Subcutaneous adipose tissue (tissue), 4 donors: ENCODE data around the gene CRYGN. TPM values are rescaled to one million over a fixed set of nuclear protein-coding genes. Genes with fewer than 3 reads are reported as not detected.

Source experiments
- total RNA-seq, 4 donors: library from RNA; depleted of rRNA; stranded (reverse); fragments of >200 nt; gene quantifications; one replicate each; pipeline ENCODE4 v1.1.0, GENCODE V29; 2016
- TF ChIP-seq, protein P1 (sequence below): fragments of 450-650 bp; IDR thresholded peaks from one replicate; pipeline ENCODE4 v1.5.1; 2016; ENCODE audit warnings: low read depth, mild to moderate bottlenecking, control low read depth, antibody characterized with exemption, moderate library complexity

CRYGN gene
- total RNA-seq, 4 donors from 2014 or later: 1.3 TPM; not detected in 3

DNA sequence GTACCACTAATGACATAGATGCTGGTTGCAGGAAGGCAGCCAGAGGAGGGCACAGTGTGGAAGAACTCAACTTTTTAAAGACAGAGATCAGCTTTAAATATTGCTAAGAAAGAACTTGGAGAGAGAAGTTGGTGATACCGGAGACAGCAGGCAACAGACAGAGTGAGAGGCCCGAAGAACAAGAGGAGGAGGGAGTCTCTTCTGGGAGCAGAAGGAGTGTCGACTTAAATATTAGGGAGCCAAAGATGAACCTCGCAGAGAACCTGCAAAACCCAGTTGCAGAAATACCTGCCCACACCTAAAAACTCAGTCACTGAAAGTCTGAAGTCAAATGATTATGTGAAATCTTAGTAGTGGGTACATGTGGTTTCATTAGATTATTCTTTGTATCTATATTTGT, 26.7 kb downstream of the CRYGN start:
- TF ChIP-seq, protein P1, sequence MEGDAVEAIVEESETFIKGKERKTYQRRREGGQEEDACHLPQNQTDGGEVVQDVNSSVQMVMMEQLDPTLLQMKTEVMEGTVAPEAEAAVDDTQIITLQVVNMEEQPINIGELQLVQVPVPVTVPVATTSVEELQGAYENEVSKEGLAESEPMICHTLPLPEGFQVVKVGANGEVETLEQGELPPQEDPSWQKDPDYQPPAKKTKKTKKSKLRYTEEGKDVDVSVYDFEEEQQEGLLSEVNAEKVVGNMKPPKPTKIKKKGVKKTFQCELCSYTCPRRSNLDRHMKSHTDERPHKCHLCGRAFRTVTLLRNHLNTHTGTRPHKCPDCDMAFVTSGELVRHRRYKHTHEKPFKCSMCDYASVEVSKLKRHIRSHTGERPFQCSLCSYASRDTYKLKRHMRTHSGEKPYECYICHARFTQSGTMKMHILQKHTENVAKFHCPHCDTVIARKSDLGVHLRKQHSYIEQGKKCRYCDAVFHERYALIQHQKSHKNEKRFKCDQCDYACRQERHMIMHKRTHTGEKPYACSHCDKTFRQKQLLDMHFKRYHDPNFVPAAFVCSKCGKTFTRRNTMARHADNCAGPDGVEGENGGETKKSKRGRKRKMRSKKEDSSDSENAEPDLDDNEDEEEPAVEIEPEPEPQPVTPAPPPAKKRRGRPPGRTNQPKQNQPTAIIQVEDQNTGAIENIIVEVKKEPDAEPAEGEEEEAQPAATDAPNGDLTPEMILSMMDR: no peak

DNA sequence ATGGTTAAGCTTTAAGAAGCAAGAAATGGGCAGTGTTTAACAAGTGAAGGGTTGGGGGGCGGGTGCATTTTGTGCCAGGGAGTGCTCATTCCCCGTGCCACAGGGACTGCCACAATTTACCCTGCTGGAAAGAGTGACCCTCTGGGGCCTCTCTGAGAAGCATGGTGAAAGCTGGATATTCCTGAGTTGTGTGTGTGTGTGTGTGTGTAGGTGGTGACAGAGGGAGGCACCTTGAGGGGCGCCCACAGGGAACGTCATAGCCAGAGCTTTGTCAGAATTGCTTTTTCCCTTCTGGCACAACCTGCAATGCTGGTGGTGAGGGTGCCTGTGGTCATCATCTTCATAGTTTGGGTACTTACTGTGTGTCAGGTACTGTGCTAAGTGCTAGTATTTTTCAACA, 27.6 kb downstream of the CRYGN start:
- TF ChIP-seq, protein P1: no peak

DNA sequence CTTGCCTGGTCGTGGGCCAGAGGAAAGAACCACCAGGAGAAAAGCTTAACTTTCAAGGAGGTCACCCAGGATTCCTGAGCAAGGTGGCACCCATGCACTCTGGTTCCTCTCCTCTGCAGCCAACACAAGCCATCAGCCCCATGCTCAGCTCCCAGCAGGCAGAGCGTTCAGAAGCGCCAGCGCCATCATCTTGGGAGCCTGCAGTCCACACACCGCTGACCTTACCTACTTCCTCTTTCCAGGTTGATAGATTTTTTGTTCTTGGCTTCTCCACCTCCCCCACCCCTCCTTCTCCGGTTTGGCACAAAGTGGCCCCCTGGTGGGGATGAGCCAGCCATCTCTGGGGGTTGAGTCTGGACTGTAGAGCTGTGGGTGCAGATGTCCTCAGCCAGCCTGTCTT, 28.4 kb downstream of the CRYGN start:
- TF ChIP-seq, protein P1: no peak

DNA sequence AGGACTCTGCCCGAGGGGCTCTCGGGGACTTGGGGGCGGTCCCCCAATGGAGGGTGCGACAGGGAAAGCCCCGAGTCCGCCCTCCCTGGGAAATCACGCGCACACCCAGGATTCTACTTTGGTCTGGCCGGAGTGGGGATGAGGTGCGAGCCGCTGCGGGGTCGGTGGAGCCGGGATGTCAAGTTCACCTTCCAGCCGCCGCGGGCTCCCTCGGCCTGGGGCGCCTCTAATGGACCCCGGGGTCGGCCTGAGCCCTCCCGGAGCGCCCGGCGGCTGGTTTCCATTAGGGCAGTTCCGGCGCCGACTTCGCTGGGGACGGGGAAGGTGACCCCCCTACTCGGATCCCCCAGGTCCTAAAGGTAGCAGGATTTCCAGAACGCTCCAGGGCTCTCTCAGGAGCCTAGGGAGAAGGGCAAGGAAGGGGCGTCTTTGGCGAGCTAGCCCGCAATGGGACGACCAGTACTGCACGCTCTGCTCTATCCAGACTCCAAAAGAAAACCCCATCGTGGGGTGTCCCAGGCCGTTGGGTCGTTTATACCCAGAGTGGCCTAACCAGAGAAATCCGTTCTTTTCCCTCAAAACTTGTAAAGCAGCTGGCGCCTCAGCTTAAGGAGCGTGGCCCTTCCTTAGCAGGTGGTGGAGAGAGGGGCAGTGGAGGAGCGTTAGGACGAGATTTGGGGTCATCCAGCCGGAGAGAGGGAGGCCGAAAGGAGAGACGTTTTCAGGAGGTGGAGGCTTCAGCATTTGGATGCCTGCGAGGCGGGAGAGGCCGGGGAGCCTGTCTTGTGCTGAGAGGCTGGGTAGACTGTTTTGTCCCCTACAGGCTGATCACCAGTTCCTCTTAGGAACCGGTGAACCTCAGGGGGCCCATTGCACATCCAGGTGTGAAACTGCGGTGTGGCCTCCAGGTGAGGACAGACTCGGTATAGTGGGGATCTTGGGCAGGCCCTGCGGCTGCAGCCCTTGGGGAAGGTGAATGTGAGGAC, 29.2 kb downstream of the CRYGN start:
- TF ChIP-seq, protein P1: no peak

DNA sequence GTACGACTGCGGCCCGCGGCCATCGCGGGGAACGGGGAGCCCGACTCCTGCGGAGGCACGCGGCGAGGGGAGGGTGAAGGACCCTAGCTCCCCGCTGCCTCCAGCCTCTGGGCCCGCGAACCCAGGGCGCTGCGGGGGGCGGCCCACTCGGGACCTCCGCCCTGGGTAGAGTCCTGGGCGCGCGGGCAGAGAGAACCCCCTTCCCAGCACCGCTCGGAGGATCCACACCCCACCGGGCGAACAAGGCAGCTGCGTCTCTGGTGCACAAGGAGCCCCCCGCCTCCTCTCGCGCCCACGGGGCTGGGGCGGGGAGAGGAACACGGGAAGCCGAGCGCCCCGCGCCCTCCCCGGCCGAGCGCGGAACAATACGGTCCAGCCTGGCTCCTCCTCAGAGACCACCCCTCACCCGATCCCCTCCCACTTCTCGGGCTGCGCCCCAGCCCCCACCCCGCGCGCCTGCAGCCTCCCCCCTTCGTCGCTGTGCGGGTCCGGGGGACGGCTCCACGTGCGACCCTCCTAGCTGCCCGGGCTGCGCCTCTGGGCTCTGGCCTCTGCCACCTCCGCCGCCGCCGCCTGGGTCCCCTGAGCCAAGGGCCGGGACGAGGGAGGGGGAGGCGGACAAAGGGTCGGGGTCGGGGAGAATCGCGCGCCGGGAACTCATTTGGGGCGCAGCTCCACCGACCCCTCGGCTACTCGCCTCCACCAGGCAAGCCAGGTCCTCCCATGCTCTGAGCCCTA, 30.1 kb downstream of the CRYGN start, which contains the start of gene WDR86:
Gene WDR86 (minus strand): TSS at position 372 of the 738 bp plus-strand sequence. CDS start 449 bp downstream, outside the sequence.
- TF ChIP-seq, protein P1: no peak

DNA sequence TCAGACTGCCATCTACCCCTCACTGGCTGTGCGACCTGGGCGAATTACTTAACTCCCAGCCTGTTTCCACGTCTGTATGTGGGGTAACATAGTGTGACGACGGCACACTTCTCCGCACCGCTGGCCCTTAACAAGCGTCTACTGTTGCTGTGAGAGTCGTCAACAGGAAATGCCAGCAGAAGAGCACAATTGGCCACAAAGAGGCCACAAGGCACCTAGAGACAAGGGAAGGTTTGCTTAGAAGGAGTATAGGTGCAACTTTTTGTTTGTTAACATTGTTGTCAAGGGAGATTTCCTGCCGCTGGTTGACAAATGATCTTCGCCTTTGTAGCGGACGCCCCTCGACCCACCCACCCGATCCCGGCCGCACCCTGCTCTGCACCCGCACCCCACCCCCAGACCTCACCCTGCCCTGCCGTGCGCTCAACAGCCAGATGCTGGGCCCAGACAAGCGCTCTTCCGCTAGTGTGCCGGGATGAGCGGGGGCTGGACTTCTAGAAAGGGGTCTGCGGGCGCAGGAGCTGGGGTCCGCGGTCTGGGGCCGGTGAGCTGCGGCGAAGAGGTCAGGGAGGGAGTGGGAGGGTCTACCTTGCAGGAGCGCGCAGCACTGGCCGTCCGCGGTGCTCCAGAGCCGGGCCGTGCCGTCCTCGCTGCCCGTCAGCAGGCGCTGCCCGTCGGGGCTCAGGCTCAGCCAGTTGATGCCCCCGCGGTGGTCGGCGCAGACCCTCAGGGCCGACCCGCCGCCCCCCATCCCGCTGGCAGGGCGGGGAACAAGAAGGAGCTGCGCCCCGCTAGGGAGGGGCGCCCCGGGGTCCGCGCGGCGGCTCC, 30.9 kb downstream of the CRYGN start:
- TF ChIP-seq, protein P1: no peak
